ENCODE results near the gene TRIM41. TPM values are rescaled to one million over a fixed set of nuclear protein-coding genes. Genes with fewer than 3 reads are reported as not detected.
A peak's percentile ranks its signal among the peaks of the same experiment; 100 is the strongest.
"Not testable (repeated sequence)": the region's sequence is repeated elsewhere in the genome, so short reads cannot be mapped to it uniquely, and the experiment has no call there.

The TRIM41 gene
- total RNA-seq, 1 donor from 2014 or later: 20.9 TPM

DNA sequence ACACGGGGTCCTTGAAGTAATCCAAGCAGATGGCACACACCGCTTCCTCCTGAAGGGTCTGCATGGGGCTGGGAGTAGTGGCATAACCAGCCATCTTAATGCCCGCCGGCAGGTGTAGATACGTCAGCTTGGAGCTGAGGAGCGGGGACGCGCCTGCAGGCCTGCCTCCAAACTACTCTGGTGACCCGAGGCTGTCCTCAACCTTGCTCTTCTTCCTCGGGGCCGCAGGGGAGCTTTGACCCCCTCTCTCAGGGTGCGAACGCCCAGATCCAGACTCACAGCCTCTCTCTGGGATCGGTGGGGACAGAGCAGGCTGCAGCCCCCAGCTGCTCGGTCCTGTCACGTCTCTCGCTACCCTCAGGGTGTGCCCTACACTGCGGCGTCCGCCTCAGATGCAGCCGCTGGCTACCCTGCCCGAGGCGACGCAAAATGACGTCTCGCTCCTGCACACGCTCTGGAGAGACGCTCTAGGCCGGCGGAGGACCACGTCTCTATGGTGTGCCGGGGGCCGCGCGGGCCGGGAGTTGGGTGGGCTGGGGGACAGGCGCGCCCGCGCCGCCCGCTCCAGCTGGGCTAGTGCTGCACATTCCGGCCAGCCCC, 37.7 kb downstream of the TRIM41 start, which contains the start of gene TRIM52:
Gene TRIM52 (minus strand): TSS at position 424 of the 600 bp plus-strand sequence. CDS start 330 bp downstream, at position 94.
- ATAC-seq (peak; percentile 94), DNase-seq (ENCODE audit: missing footprints) (peak; percentile 97)
- intact Hi-C loops (cut with DNase I): loop anchor here (1.0 to 2.0 kb wide), 3 partner anchors 15 to 72 kb away; partner anchors contain the start of gene TRIM41

GRCh38 chr5:181261320-181262049, 38.4 kb downstream of the TRIM41 start:
- ATAC-seq (peak; percentile 76), DNase-seq (ENCODE audit: missing footprints) (peak; percentile 88)
- intact Hi-C loops (cut with DNase I): loop anchor here (1.0 to 2.0 kb wide), 3 partner anchors 15 to 73 kb away; partner anchors contain the start of gene TRIM41

- no peak for ATAC-seq
- DNase-seq (ENCODE audit: missing footprints): no peak
- intact Hi-C loops (cut with DNase I): no loop called here
These were observed 40.6 kb downstream of the TRIM41 start for GRCh38 chr5:181263633-181264032.

- DNase-seq (ENCODE audit: missing footprints): peak; percentile 11
- no peak for ATAC-seq
- intact Hi-C loops (cut with DNase I): no loop called here
These were observed 42.1 kb downstream of the TRIM41 start for GRCh38 chr5:181265092-181265671.

DNA sequence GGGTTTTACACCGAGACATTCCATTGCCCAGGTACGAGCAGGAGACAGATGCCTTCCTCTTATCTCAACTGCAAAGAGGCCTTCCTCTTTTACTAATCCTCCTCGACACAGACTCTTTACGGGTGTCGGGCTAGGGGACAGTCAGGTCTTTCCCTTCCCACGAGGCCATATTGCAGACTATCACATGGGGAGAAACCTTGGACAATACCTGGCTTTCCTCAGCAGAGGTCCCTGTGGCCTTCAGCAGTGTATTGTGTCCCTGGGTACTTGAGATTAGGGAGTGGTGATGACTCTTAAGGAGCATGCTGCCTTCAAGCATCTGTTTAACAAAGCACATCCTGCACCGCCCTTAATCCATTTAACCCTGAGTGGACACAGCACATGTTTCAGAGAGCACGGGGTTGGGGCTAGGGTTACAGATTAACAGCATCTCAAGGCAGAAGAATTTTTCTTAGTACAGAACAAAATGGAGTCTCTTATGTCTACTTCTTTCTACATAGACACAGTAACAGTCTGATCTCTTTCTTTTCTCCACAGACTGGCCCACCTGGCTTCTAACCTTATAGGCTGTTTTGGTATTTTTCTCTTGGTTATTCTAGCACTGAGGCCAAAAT, 44.3 kb downstream of the TRIM41 start:
- ATAC-seq; intact Hi-C loops (cut with DNase I); DNase-seq (ENCODE audit: missing footprints): not testable (repeated sequence)

DNA sequence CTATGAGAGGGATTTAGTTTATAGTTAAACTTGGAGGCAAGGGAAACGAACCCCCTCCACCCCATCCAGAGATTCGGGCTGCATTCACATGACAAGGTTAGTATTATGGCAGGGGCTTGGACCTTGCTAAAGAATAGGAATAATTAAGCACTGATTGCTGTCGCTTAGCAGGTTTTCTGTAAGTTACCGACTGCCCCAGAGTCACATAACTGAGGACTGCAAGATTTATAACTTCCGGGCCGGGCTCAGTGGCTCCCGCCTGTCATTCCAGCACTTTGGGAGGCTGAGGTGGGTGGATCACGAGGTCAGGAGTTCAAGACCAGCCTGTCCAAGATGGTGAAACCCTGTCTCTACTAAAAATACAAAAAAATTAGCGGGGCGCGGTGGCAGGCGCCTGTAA, 44.8 kb downstream of the TRIM41 start:
- intact Hi-C loops (cut with DNase I); DNase-seq (ENCODE audit: missing footprints); ATAC-seq: not testable (repeated sequence)

DNA sequence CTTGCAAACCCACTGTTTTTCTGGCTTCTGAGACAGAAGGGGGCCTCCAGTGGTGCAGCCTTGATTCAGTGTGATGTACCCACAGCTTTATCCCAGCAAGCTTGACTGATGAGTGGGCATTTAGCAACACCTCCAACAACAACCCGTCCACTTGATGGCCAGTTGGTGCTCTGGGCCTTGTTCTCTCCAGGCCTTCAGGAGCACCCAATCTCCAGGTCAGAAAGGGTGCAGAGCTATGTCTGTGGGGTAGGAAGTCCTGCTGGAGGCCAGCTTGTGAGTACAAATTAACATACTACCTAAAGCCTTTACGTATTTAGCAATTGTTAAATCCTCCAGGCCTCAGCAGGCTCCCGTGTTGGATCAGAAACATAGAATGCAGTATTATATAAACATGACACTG, 48.0 kb downstream of the TRIM41 start:
- ATAC-seq: no peak
- no peak for DNase-seq (ENCODE audit: missing footprints)
- intact Hi-C loops (cut with DNase I): no loop called here

GRCh38 chr5:181273433-181273744, 50.3 kb downstream of the TRIM41 start:
- peak; percentile 42 for ATAC-seq
- DNase-seq (ENCODE audit: missing footprints); intact Hi-C loops (cut with DNase I): not testable (repeated sequence)

DNA sequence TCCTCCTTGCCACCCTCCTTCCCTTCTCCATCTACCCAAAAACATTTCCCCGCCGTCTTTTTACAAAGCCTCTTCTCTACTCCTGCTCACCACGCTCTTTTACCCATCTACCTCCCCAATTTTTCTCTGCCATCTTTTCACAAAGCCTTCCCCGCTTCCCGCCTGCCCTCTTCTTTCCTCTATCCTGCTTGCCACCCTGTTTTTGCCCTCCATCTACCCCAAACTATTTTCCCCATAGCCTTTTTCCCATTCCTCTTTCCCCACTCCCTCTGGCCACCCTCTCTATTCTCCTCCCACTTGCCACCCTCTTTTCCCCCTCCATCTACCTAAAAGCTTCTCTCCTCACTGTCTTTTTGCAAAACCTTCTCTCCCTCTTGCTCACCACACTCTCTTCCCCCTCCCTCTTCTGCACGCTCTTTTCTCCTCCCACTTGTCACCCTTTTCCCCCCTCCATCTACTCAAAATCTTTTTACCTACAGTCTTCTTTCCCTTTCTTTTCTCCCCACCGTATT, 57.2 kb downstream of the TRIM41 start:
- no peak for DNase-seq (ENCODE audit: missing footprints)
- intact Hi-C loops (cut with DNase I): no loop called here
- no peak for ATAC-seq

GRCh38 chr5:181281077-181281983, 58.2 kb downstream of the TRIM41 start:
- intact Hi-C loops (cut with DNase I): no loop called here
- ATAC-seq (no peak), DNase-seq (ENCODE audit: missing footprints) (peak; percentile 27)

DNA sequence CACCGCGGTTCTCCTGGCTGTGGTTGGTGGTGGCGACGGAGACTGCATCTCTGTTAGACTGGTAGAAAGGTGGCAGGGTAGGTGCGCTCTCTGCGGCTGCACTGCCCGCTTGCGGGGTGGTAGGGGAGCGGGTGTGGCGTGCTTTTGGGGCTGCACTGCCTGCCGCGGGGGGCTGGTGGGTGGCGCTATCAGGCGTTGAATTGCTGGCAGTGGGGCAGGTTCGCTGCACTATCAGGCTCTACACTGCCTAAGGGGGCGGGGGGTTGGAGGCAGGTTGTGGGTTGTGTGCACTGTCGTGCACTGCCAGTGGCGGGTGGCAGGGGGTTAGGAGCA, 58.9 kb downstream of the TRIM41 start:
- ATAC-seq (no peak), DNase-seq (ENCODE audit: missing footprints) (peak; percentile 50)
- intact Hi-C loops (cut with DNase I): no loop called here

DNA sequence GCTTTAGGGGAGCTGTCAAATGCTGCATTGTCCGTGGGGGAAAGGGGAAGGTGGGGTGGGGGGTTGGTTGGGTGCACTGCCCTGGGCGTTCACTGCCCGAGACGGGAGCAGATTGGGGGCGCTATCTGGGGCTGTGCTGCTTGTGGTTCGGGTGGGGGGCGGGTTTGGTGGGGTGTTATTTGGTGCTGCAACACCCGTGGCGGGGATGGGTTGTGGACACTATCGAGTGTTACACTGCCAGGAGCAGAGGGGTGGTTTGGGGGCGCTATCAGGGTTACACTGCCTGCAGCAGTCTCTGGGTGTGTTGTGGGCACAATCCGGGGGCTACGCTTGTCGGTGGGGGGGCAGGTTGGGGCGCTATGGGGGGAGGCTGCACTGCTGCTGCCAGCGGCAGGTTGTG, 59.3 kb downstream of the TRIM41 start:
- peak; percentile 61 for DNase-seq (ENCODE audit: missing footprints)
- ATAC-seq; intact Hi-C loops (cut with DNase I): not testable (repeated sequence)

DNA sequence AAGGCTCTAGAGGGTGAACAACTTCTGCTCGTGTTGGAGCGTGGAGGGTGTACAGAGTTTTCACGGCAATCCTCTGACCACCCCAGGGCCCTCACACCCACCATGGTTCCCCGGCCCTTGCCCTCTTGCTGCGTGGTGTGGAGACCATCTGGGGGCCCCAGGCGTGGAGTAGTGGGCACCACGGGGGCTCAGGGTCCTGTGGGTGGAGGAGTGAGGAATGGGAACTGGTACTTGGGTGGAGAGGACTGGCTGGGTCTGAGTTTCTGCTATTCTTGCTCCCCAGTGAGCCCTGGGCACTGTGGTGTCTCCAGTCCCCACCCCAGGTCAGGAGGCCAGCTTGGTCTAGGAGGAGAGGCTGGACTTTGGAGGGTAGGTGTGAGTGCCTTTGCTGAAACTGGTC, 59.8 kb downstream of the TRIM41 start:
- ATAC-seq (no peak), DNase-seq (ENCODE audit: missing footprints) (peak; percentile 64)
- intact Hi-C loops (cut with DNase I): no loop called here

GRCh38 chr5:181283347-181283746, 60.3 kb downstream of the TRIM41 start:
- DNase-seq (ENCODE audit: missing footprints) (peak; percentile 41), ATAC-seq (no peak)
- intact Hi-C loops (cut with DNase I): no loop called here

DNA sequence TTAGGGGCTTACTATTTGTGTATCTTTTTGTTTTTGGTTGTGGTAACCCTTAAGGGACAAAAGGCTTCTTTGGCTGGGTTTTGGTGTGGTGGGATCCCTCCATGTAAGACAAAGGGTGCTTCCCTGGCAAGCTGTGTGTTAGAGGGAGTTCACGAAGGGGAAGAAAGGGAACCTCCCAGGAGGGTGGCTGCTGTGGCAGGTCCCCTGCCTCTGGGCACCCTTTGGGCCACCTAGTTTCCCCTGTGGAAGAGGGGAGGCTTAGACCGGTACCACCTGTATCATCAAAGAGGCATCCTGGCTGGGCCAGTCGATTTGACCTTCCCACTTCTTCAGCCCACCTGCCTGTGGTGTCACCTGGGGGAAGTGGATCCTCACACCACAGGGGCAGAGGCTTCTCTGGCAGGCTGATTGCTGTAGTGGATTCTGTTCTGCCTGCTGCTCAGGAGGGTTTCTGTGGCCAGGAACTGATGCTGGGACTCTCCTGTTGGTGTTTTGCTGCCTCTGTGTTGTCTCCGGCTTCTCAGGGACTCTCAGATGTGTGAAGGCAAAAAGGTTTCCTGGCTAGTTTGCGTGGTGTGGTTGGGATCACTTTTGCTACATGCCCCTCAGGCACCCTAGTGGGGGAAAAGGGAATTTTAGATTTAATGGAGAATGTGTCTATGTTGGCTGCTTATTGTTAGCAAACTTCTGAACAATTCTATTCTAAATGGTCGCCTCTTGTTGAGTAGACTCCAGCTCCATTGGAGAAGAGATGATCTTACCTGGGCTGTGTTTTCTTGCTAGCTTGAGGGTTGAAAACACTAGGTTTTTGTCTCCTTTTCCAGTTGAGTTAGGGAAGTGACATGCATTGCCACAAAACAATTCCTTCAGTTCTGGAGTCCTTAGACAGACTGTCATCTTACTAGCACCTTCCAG, 61.0 kb downstream of the TRIM41 start:
- intact Hi-C loops (cut with DNase I); DNase-seq (ENCODE audit: missing footprints); ATAC-seq: not testable (repeated sequence)

Data from Right ventricle myocardium inferior (tissue), 1 donor.